Body of pancreas (tissue), 4 donors: ENCODE measurements around the gene C5orf46. TPM values are rescaled to one million over a fixed set of nuclear protein-coding genes. Genes with fewer than 3 reads are reported as not detected.
A peak's percentile ranks its signal among the peaks of the same experiment; 100 is the strongest.

Source experiments
- ATAC-seq: fragments of 150-250 bp; one replicate; pipeline ENCODE4 v1.9.1; 2016
- DNase-seq, 4 donors: peaks; one replicate each; pipeline ENCODE4 v3.0.0-alpha.2; 2019
- H3K27ac ChIP-seq, 4 donors: fragments of 200-600 bp; sonication (generic); 1 replicate in 3 of 4; 2 replicates in 1 of 4; pipeline versions ENCODE4 v1.5.1 to v1.6.1; 2016 to 2019; ENCODE audit warnings: mild to moderate bottlenecking in 1 of 4, mixed read lengths in 1 of 4, moderate library complexity in 1 of 4
- H3K27me3 ChIP-seq, 2 donors: fragments of 200-600 bp; sonication (generic); one replicate each; pipeline ENCODE4 v1.6.0; 2016; ENCODE audit warnings: mild to moderate bottlenecking in 1 of 2
- H3K36me3 ChIP-seq, 2 donors: fragments of 200-600 bp; sonication (generic); replicated peaks in 1 of 2; 2 replicates each; pipeline ENCODE4 v1.5.1; 2016; ENCODE audit warnings: low read depth in 2 of 2; ENCODE audit not compliant: insufficient read depth in 1 of 2
- H3K4me1 ChIP-seq: fragments of 200-600 bp; sonication (generic); one replicate; pipeline ENCODE4 v1.6.0; 2016
- H3K4me3 ChIP-seq, 2 donors: fragments of 200-600 bp; sonication (generic); 1 replicate in 1 of 2; 2 replicates in 1 of 2; pipeline ENCODE4 v1.5.1; 2016 to 2019
- H3K9me3 ChIP-seq, 3 donors: fragments of 200-600 bp; sonication (generic); 1 replicate in 2 of 3; 2 replicates in 1 of 3; pipeline ENCODE4 v1.5.1; 2016
- POLR2A ChIP-seq, 3 donors: fragments of 450-650 bp; IDR thresholded peaks; one replicate each; pipeline ENCODE4 v1.6.1; 2016; ENCODE audit warnings: antibody characterized with exemption in 3 of 3, mild to moderate bottlenecking in 2 of 3
- WGBS, 2 donors: methylation state at CpG; one replicate each; pipeline ENCODE4 v1.1.5; 2017; 5-methylcytosine and 5-hydroxymethylcytosine counted together
- intact Hi-C: fragments of 100-400 bp; cut with DNase I; formaldehyde crosslinking; loops from one replicate; pipeline ENCODE4 v1.15.1; 2023
- total RNA-seq, 2 donors: library from RNA; depleted of rRNA; stranded (reverse); fragments of >200 nt; gene quantifications; one replicate each; pipeline ENCODE4 v1.1.0, GENCODE V29; 2016
- TF ChIP-seq, protein P1 (sequence below), 7 experiments: fragments of 450-650 bp in 4 of 7; fragments of 200-600 bp in 3 of 7; sonication (generic) in 3 of 7; IDR thresholded peaks; one replicate each; pipeline ENCODE4 v1.5.1; 2016 to 2019; ENCODE audit warnings: antibody characterized with exemption in 7 of 7

The C5orf46 gene
- total RNA-seq, 2 donors from 2014 or later: not detected

- TF ChIP-seq, protein P1, sequence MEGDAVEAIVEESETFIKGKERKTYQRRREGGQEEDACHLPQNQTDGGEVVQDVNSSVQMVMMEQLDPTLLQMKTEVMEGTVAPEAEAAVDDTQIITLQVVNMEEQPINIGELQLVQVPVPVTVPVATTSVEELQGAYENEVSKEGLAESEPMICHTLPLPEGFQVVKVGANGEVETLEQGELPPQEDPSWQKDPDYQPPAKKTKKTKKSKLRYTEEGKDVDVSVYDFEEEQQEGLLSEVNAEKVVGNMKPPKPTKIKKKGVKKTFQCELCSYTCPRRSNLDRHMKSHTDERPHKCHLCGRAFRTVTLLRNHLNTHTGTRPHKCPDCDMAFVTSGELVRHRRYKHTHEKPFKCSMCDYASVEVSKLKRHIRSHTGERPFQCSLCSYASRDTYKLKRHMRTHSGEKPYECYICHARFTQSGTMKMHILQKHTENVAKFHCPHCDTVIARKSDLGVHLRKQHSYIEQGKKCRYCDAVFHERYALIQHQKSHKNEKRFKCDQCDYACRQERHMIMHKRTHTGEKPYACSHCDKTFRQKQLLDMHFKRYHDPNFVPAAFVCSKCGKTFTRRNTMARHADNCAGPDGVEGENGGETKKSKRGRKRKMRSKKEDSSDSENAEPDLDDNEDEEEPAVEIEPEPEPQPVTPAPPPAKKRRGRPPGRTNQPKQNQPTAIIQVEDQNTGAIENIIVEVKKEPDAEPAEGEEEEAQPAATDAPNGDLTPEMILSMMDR (IDR thresholded peaks at IDR 0.05): no peak
- no peak for TF ChIP-seq POLR2A (IDR thresholded peaks at IDR 0.05)
- ATAC-seq (no peak), DNase-seq (no peak)
- H3K9me3 ChIP-seq: no peaks in the 10 kb centered on the region
- no peak overlapping the region for H3K4me3 ChIP-seq
- WGBS, 2 donors: 65 to 78% methylated on average over 1 of the region's 1 CpG
- no peaks in the 10 kb centered on the region for H3K27me3 ChIP-seq
- peaks cover 14% of the 10 kb centered on the region for H3K4me1 ChIP-seq
- no peaks in the 10 kb centered on the region for H3K36me3 ChIP-seq
- intact Hi-C loops: no loop called here
- H3K27ac ChIP-seq: no peak overlapping the region
These were observed 47.8 kb downstream of the C5orf46 start for GRCh38 chr5:147858565-147858964.

GRCh38 chr5:147857302-147858129, 48.8 kb downstream of the C5orf46 start:
- peaks cover 14% of the 10 kb centered on the region for H3K4me1 ChIP-seq
- no peaks in the 10 kb centered on the region for H3K9me3 ChIP-seq
- no peak overlapping the region for H3K27ac ChIP-seq
- intact Hi-C loops: no loop called here
- DNase-seq (peak; percentile 77 to 87 (median 83)), ATAC-seq (peak; percentile 83)
- no peaks in the 10 kb centered on the region for H3K27me3 ChIP-seq
- 0% methylated on average over 2 of the region's 2 CpGs for WGBS, 2 donors
- TF ChIP-seq, protein P1 (IDR thresholded peaks at IDR 0.05): peak; percentile 61 to 94 (median 82)
- TF ChIP-seq POLR2A (IDR thresholded peaks at IDR 0.05): no peak
- H3K36me3 ChIP-seq: no peaks in the 10 kb centered on the region
- no peak overlapping the region for H3K4me3 ChIP-seq

DNA sequence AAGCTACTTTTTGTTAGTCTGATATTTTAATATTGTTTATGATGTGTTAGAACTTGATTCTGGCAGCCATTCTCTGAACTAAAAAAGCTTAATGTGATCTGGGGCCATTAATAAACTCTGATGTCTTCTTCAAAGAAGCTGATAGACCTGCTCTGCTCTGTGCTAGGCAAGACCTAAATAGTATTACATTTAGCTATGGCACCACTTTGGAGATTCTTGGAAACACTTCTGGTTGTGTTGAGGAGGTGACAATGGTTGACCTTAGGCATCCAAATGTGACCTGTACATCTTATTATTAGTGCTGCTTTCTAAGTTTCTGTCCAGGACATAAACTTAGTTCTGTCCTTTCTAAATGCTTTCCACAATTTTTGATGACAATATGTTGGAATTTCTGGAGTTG, 49.5 kb downstream of the C5orf46 start:
- Histone ChIP-seq H3K9me3 (no peaks in the 10 kb centered on the region), H3K27me3 (no peaks in the 10 kb centered on the region), H3K27ac (no peak overlapping the region), H3K4me1 (peaks cover 14% of the 10 kb centered on the region), H3K4me3 (no peak overlapping the region), H3K36me3 (no peaks in the 10 kb centered on the region)
- intact Hi-C loops: no loop called here
- DNase-seq (no peak), ATAC-seq (no peak)
- TF ChIP-seq POLR2A (IDR thresholded peaks at IDR 0.05): no peak
- TF ChIP-seq, protein P1 (IDR thresholded peaks at IDR 0.05): no peak

GRCh38 chr5:147855774-147856069, 50.6 kb downstream of the C5orf46 start:
- H3K9me3 ChIP-seq: no peaks in the 10 kb centered on the region
- no peak for ATAC-seq
- WGBS, 2 donors: 54 to 62% methylated on average over 4 of the region's 4 CpGs

More at GRCh38 chr5:147855774-147856069, 50.6 kb downstream of the C5orf46 start:
- Histone ChIP-seq H3K4me1 (peaks cover 13% of the 10 kb centered on the region), H3K27me3 (no peaks in the 10 kb centered on the region), H3K36me3 (no peaks in the 10 kb centered on the region), H3K4me3 (no peak overlapping the region), H3K27ac (no peak overlapping the region)
- intact Hi-C loops: no loop called here
- no peak for DNase-seq
- TF ChIP-seq, protein P1 (IDR thresholded peaks at IDR 0.05): no peak
- TF ChIP-seq POLR2A (IDR thresholded peaks at IDR 0.05): no peak
